Measurements from ENCODE around the gene ARHGEF12.

Gene ARHGEF12

GRCh38 chr11:120327311-120327710 is 8.9 kb upstream of the ARHGEF12 start:
- Mint-ChIP-seq H3K9me3 (no peaks in the 10 kb centered on the region), H3K27me3 (peaks cover 84% of the 10 kb centered on the region), H3K36me3 (ENCODE audit: insufficient read depth) (no peaks in the 10 kb centered on the region), H3K27ac (ENCODE audit: low read depth) (no peak overlapping the region), H3K4me3 (no peak overlapping the region), H3K4me1 (peaks cover 21% of the 10 kb centered on the region)
- ATAC-seq (replicated peaks; ENCODE audit: extremely low read depth, poor library complexity, severe bottlenecking) (no peak), DNase-seq (ENCODE audit: low spot score in 2 of 2) (no peak)

- Mint-ChIP-seq H3K4me3 (no peak overlapping the region), H3K36me3 (ENCODE audit: insufficient read depth) (no peaks in the 10 kb centered on the region), H3K4me1 (peaks cover 20% of the 10 kb centered on the region), H3K9me3 (no peaks in the 10 kb centered on the region), H3K27ac (ENCODE audit: low read depth) (no peak overlapping the region), H3K27me3 (peaks cover 77% of the 10 kb centered on the region)
- DNase-seq (ENCODE audit: low spot score in 2 of 2): no peak
- ATAC-seq (replicated peaks; ENCODE audit: extremely low read depth, poor library complexity, severe bottlenecking): no peak
Measured at GRCh38 chr11:120329556-120329955, 6.7 kb upstream of the ARHGEF12 start.

GRCh38 chr11:120330045-120330444 is 6.2 kb upstream of the ARHGEF12 start:
- Mint-ChIP-seq H3K4me1 (peaks cover 18% of the 10 kb centered on the region), H3K27me3 (peaks cover 72% of the 10 kb centered on the region), H3K36me3 (ENCODE audit: insufficient read depth) (no peaks in the 10 kb centered on the region), H3K27ac (ENCODE audit: low read depth) (no peak overlapping the region), H3K9me3 (no peaks in the 10 kb centered on the region), H3K4me3 (no peak overlapping the region)
- ATAC-seq (replicated peaks; ENCODE audit: extremely low read depth, poor library complexity, severe bottlenecking) (no peak), DNase-seq (ENCODE audit: low spot score in 2 of 2) (no peak)

- ATAC-seq (replicated peaks; ENCODE audit: extremely low read depth, poor library complexity, severe bottlenecking): no peak
- no peaks in the 10 kb centered on the region for H3K9me3 Mint-ChIP-seq
Measured at GRCh38 chr11:120331301-120331996, 4.8 kb upstream of the ARHGEF12 start.

GRCh38 chr11:120332822-120333716 is 3.1 kb upstream of the ARHGEF12 start:
- Mint-ChIP-seq H3K27me3 (peaks cover 63% of the 10 kb centered on the region), H3K9me3 (no peaks in the 10 kb centered on the region), H3K4me3 (no peak overlapping the region), H3K27ac (ENCODE audit: low read depth) (no peak overlapping the region), H3K4me1 (peaks cover 21% of the 10 kb centered on the region), H3K36me3 (ENCODE audit: insufficient read depth) (peaks cover 4% of the 10 kb centered on the region)
- no peak for DNase-seq (ENCODE audit: low spot score in 2 of 2)
- no peak for ATAC-seq (replicated peaks; ENCODE audit: extremely low read depth, poor library complexity, severe bottlenecking)

More at GRCh38 chr11:120331301-120331996, 4.8 kb upstream of the ARHGEF12 start:
- no peak overlapping the region for H3K4me3 Mint-ChIP-seq
- no peaks in the 10 kb centered on the region for H3K36me3 Mint-ChIP-seq (ENCODE audit: insufficient read depth)
- H3K27ac Mint-ChIP-seq (ENCODE audit: low read depth): no peak overlapping the region
- peaks cover 16% of the 10 kb centered on the region for H3K4me1 Mint-ChIP-seq
- H3K27me3 Mint-ChIP-seq: peaks cover 62% of the 10 kb centered on the region
- no peak for DNase-seq (ENCODE audit: low spot score in 2 of 2)

- no peaks in the 10 kb centered on the region for H3K9me3 Mint-ChIP-seq
- DNase-seq (ENCODE audit: low spot score in 2 of 2) (no peak), ATAC-seq (replicated peaks; ENCODE audit: extremely low read depth, poor library complexity, severe bottlenecking) (no peak)
- no peak overlapping the region for H3K27ac Mint-ChIP-seq (ENCODE audit: low read depth)
- H3K36me3 Mint-ChIP-seq (ENCODE audit: insufficient read depth): peaks cover 4% of the 10 kb centered on the region
- H3K4me3 Mint-ChIP-seq: no peak overlapping the region
- peaks cover 22% of the 10 kb centered on the region for H3K4me1 Mint-ChIP-seq
- H3K27me3 Mint-ChIP-seq: peaks cover 70% of the 10 kb centered on the region
Measured at GRCh38 chr11:120333801-120334200, 2.4 kb upstream of the ARHGEF12 start.

- no peak for DNase-seq (ENCODE audit: low spot score in 2 of 2)
Measured at GRCh38 chr11:120334332-120334731, 1.9 kb upstream of the ARHGEF12 start.

GRCh38 chr11:120334894-120335462 is 1.2 kb upstream of the ARHGEF12 start:
- DNase-seq (ENCODE audit: low spot score in 2 of 2) (peak; percentile 43 to 48), ATAC-seq (replicated peaks; ENCODE audit: extremely low read depth, poor library complexity, severe bottlenecking) (peak; percentile 44)
- H3K27ac Mint-ChIP-seq (ENCODE audit: low read depth): no peak overlapping the region

More at GRCh38 chr11:120334332-120334731, 1.9 kb upstream of the ARHGEF12 start:
- Mint-ChIP-seq H3K27ac (ENCODE audit: low read depth) (no peak overlapping the region), H3K9me3 (no peaks in the 10 kb centered on the region), H3K4me1 (peaks cover 24% of the 10 kb centered on the region), H3K27me3 (peaks cover 73% of the 10 kb centered on the region), H3K4me3 (no peak overlapping the region), H3K36me3 (ENCODE audit: insufficient read depth) (peaks cover 4% of the 10 kb centered on the region)
- no peak for ATAC-seq (replicated peaks; ENCODE audit: extremely low read depth, poor library complexity, severe bottlenecking)

GRCh38 chr11:120335556-120335907 is 681 bp upstream of the ARHGEF12 start:
- Mint-ChIP-seq H3K27me3 (peaks cover 73% of the 10 kb centered on the region), H3K4me1 (peaks cover 32% of the 10 kb centered on the region), H3K4me3 (peak overlapping the region; percentile 79), H3K27ac (ENCODE audit: low read depth) (no peak overlapping the region), H3K36me3 (ENCODE audit: insufficient read depth) (peaks cover 4% of the 10 kb centered on the region), H3K9me3 (no peaks in the 10 kb centered on the region)
- ATAC-seq (replicated peaks; ENCODE audit: extremely low read depth, poor library complexity, severe bottlenecking) (peak; percentile 45), DNase-seq (ENCODE audit: low spot score in 2 of 2) (no peak)

More at GRCh38 chr11:120334894-120335462, 1.2 kb upstream of the ARHGEF12 start:
- Mint-ChIP-seq H3K4me1 (peaks cover 31% of the 10 kb centered on the region), H3K4me3 (peak overlapping the region; percentile 79), H3K27me3 (peaks cover 73% of the 10 kb centered on the region), H3K9me3 (no peaks in the 10 kb centered on the region), H3K36me3 (ENCODE audit: insufficient read depth) (peaks cover 4% of the 10 kb centered on the region)

- ATAC-seq (replicated peaks; ENCODE audit: extremely low read depth, poor library complexity, severe bottlenecking) (peak; percentile 12), DNase-seq (ENCODE audit: low spot score in 2 of 2) (no peak)
- Mint-ChIP-seq H3K27ac (ENCODE audit: low read depth) (no peak overlapping the region), H3K9me3 (no peaks in the 10 kb centered on the region), H3K36me3 (ENCODE audit: insufficient read depth) (peaks cover 4% of the 10 kb centered on the region), H3K27me3 (peaks cover 65% of the 10 kb centered on the region), H3K4me3 (peak overlapping the region; percentile 79), H3K4me1 (peaks cover 32% of the 10 kb centered on the region)
Measured at GRCh38 chr11:120336641-120337354, 585 bp downstream of the ARHGEF12 start.

- peaks cover 65% of the 10 kb centered on the region for H3K27me3 Mint-ChIP-seq
- no peak for DNase-seq (ENCODE audit: low spot score in 2 of 2)
- no peak overlapping the region for H3K27ac Mint-ChIP-seq (ENCODE audit: low read depth)
- H3K4me1 Mint-ChIP-seq: peaks cover 32% of the 10 kb centered on the region
- ATAC-seq (replicated peaks; ENCODE audit: extremely low read depth, poor library complexity, severe bottlenecking): no peak
- no peaks in the 10 kb centered on the region for H3K9me3 Mint-ChIP-seq
- H3K36me3 Mint-ChIP-seq (ENCODE audit: insufficient read depth): peaks cover 4% of the 10 kb centered on the region
- H3K4me3 Mint-ChIP-seq: peak overlapping the region; percentile 79
Measured at GRCh38 chr11:120337355-120338106, 1.3 kb downstream of the ARHGEF12 start.
